H1 (cell line): ENCODE results near the gene RIMBP2. TPM values are rescaled to one million over a fixed set of nuclear protein-coding genes. Genes with fewer than 3 reads are reported as not detected.

Experiments used
- CTCF ChIA-PET: fragments of 300-600 bp; sonication (Branson Sonifier 250); formaldehyde crosslinking; loops from one replicate; lab custom pipeline; 2021; ENCODE audit not compliant: partially characterized antibody; lab: Charles Lee
- POLR2A ChIA-PET: fragments of 300-600 bp; sonication (Branson Sonifier 250); formaldehyde crosslinking; loops from one replicate; lab custom pipeline; 2021; ENCODE audit warnings: inconsistent platforms; ENCODE audit not compliant: partially characterized antibody; lab: Charles Lee
- DNase-seq, 2 experiments: peaks; one replicate each; pipeline versions ENCODE4 v3.0.0 to v3.0.0-alpha.2; 2010 to 2022; ENCODE audit warnings: low spot score in 2 of 2, low read depth in 1 of 2, mixed read lengths in 1 of 2
- FAIRE-seq: peaks from 2 replicates; lab custom pipeline; 2011; peaks lifted over from hg19 to GRCh38; lab: Jason Lieb, UNC
- H2AFZ ChIP-seq: 2 replicates; pipeline ENCODE4 v1.8.1; 2012; ENCODE audit warnings: low read length, inconsistent platforms
- H2AK5ac ChIP-seq: 2 replicates; pipeline ENCODE4 v1.6.1; 2013; ENCODE audit warnings: low read depth, low read length
- H2BK120ac ChIP-seq: replicated peaks from 2 replicates; pipeline ENCODE3; 2013; ENCODE audit warnings: low read depth, low read length, inconsistent platforms
- H2BK12ac ChIP-seq: 2 replicates; pipeline ENCODE4 v1.6.1; 2013; ENCODE audit warnings: low read depth, low read length
- H2BK15ac ChIP-seq: 2 replicates; pipeline ENCODE4 v1.6.1; 2013; ENCODE audit warnings: low read length
- H2BK20ac ChIP-seq: 2 replicates; pipeline ENCODE4 v1.6.1; 2013; ENCODE audit warnings: low read length
- H2BK5ac ChIP-seq: 2 replicates; pipeline ENCODE4 v1.6.1; 2013; ENCODE audit warnings: low read depth, low read length
- H3K14ac ChIP-seq: 2 replicates; pipeline ENCODE4 v1.6.1; 2013; ENCODE audit warnings: inconsistent platforms; ENCODE audit not compliant: insufficient read length
- H3K18ac ChIP-seq: 2 replicates; pipeline ENCODE4 v1.6.1; 2013; ENCODE audit warnings: low read length; ENCODE audit errors: extremely low read depth
- H3K23ac ChIP-seq: 2 replicates; pipeline ENCODE4 v1.6.1; 2013; ENCODE audit warnings: inconsistent platforms; ENCODE audit not compliant: insufficient read length
- H3K23me2 ChIP-seq: 2 replicates; pipeline ENCODE4 v1.6.1; 2013; ENCODE audit warnings: low read depth, low read length
- H3K27ac ChIP-seq: 2 replicates; pipeline ENCODE4 v1.6.1; 2011; ENCODE audit warnings: low read depth, low read length, inconsistent platforms
- H3K27me3 ChIP-seq, 4 experiments: replicated peaks in 1 of 4; 1 replicate in 1 of 4; 2 replicates in 3 of 4; pipeline versions ENCODE4 v1.6.1 to v1.8.1; 2011 to 2013; ENCODE audit warnings: low read length in 3 of 4, mild to moderate bottlenecking in 3 of 4, inconsistent platforms in 2 of 4, mixed read lengths in 2 of 4, moderate library complexity in 1 of 4; ENCODE audit not compliant: control insufficient read depth in 3 of 4, insufficient read depth in 3 of 4; ENCODE audit errors: extremely low read depth in 1 of 4
- H3K36me3 ChIP-seq, 4 experiments: 2 replicates each; pipeline versions ENCODE4 v1.6.1 to v1.8.1; 2011 to 2013; ENCODE audit warnings: mild to moderate bottlenecking in 4 of 4, low read length in 3 of 4, moderate library complexity in 2 of 4, control low read depth in 1 of 4, inconsistent platforms in 1 of 4; ENCODE audit not compliant: insufficient read depth in 4 of 4, control insufficient read depth in 2 of 4
- H3K4ac ChIP-seq: replicated peaks from 2 replicates; pipeline ENCODE3; 2013; ENCODE audit warnings: low read length, low read depth, mixed read lengths, inconsistent platforms; ENCODE audit not compliant: insufficient read length
- H3K4me1 ChIP-seq, 4 experiments: replicated peaks in 1 of 4; 1 replicate in 1 of 4; 2 replicates in 3 of 4; pipeline versions ENCODE4 v1.6.1 to v1.8.1; 2011 to 2013; ENCODE audit warnings: low read length in 3 of 4, inconsistent platforms in 2 of 4, mixed read lengths in 1 of 4; ENCODE audit not compliant: insufficient read depth in 4 of 4, control insufficient read depth in 3 of 4
- H3K4me2 ChIP-seq, 2 experiments: 2 replicates each; pipeline versions ENCODE4 v1.6.1 to v1.8.1; 2011 to 2013; ENCODE audit warnings: low read depth in 2 of 2, low read length in 2 of 2, control low read depth in 1 of 2, inconsistent platforms in 1 of 2, mild to moderate bottlenecking in 1 of 2; ENCODE audit not compliant: insufficient read depth in 1 of 2
- H3K4me3 ChIP-seq, 4 experiments: fragments of 200-600, 300-600 bp in 1 of 4; sonication (generic), shearing (Covaris generic), sonication (Bioruptor Twin) in 1 of 4; 2 replicates each; pipeline versions ENCODE4 v1.5.1 to v1.8.1; 2011 to 2016; ENCODE audit warnings: low read length in 4 of 4, low read depth in 3 of 4, control low read depth in 2 of 4, inconsistent platforms in 2 of 4, mild to moderate bottlenecking in 2 of 4, mixed read lengths in 1 of 4, moderate library complexity in 1 of 4; ENCODE audit not compliant: insufficient read depth in 2 of 4; ENCODE audit errors: extremely low read depth in 1 of 4
- H3K56ac ChIP-seq: replicated peaks from 2 replicates; pipeline ENCODE3; 2013; ENCODE audit warnings: low read depth, mild to moderate bottlenecking, mixed read lengths, low read length, inconsistent platforms; ENCODE audit not compliant: insufficient read length
- H3K79me1 ChIP-seq: 2 replicates; pipeline ENCODE4 v1.6.1; 2013; ENCODE audit warnings: low read depth, low read length, control low read depth
- H3K79me2 ChIP-seq, 2 experiments: 2 replicates each; pipeline versions ENCODE4 v1.6.1 to v1.8.1; 2012 to 2013; ENCODE audit warnings: low read length in 2 of 2, mild to moderate bottlenecking in 2 of 2, inconsistent platforms in 1 of 2; ENCODE audit not compliant: insufficient read depth in 2 of 2, control insufficient read depth in 1 of 2
- H3K9ac ChIP-seq, 4 experiments: replicated peaks in 1 of 4; 1 replicate in 1 of 4; 2 replicates in 3 of 4; pipeline versions ENCODE4 v1.6.1 to v1.8.1; 2011 to 2013; ENCODE audit warnings: low read depth in 3 of 4, low read length in 3 of 4, control low read depth in 2 of 4, mild to moderate bottlenecking in 2 of 4, moderate library complexity in 2 of 4, inconsistent platforms in 1 of 4; ENCODE audit errors: extremely low read depth in 1 of 4
- H3K9me3 ChIP-seq, 2 experiments: 2 replicates each; pipeline versions ENCODE4 v1.6.1 to v1.8.1; 2012 to 2013; ENCODE audit warnings: mild to moderate bottlenecking in 2 of 2, moderate library complexity in 2 of 2, control low read depth in 1 of 2, inconsistent platforms in 1 of 2, low read depth in 1 of 2, low read length in 1 of 2, mixed read lengths in 1 of 2; ENCODE audit not compliant: insufficient read depth in 2 of 2
- H4K20me1 ChIP-seq, 2 experiments: replicated peaks in 1 of 2; 2 replicates each; pipeline versions ENCODE3 to v1.8.1; 2011 to 2013; ENCODE audit warnings: inconsistent platforms in 2 of 2, low read length in 2 of 2, mild to moderate bottlenecking in 1 of 2; ENCODE audit not compliant: insufficient read depth in 2 of 2, control insufficient read depth in 1 of 2
- H4K5ac ChIP-seq: 2 replicates; pipeline ENCODE4 v1.6.1; 2013; ENCODE audit warnings: low read length, low read depth, mixed read lengths, inconsistent platforms; ENCODE audit not compliant: insufficient read length
- H4K8ac ChIP-seq: 2 replicates; pipeline ENCODE4 v1.8.0; 2013; ENCODE audit warnings: mild to moderate bottlenecking, moderate library complexity, low read length, inconsistent platforms; ENCODE audit not compliant: insufficient read depth; ENCODE audit errors: extremely low read depth
- H4K91ac ChIP-seq: replicated peaks from 2 replicates; pipeline ENCODE3; 2013; ENCODE audit warnings: low read length, mixed read lengths, inconsistent platforms; ENCODE audit not compliant: insufficient read length
- BRCA1 ChIP-seq: IDR thresholded peaks from 2 replicates; pipeline ENCODE4 v1.6.1; 2012; ENCODE audit warnings: low read depth, low read length, improper control_type of control experiment
- HDAC6 ChIP-seq: IDR thresholded peaks from one replicate; pipeline ENCODE4 v1.7.1; 2012; ENCODE audit warnings: low read depth, mild to moderate bottlenecking, inconsistent platforms, low read length, moderate library complexity
- POLR2AphosphoS5 ChIP-seq: IDR thresholded peaks from 2 replicates; pipeline ENCODE4 v1.6.1; 2011; ENCODE audit warnings: low read depth, low read length
- SP1 ChIP-seq: IDR thresholded peaks from 2 replicates; pipeline ENCODE4 v1.6.1; 2011; ENCODE audit warnings: low read depth, low read length
- TEAD4 ChIP-seq: IDR thresholded peaks from 2 replicates; pipeline ENCODE4 v1.6.1; 2012; ENCODE audit warnings: low read depth, low read length, inconsistent platforms, mixed read lengths
- WGBS, 2 experiments: shearing (Covaris generic) in 1 of 2; methylation state at CpG; one replicate each; pipeline versions ENCODE4 v1.1.6 to v1.1.7; 2013 to 2015; ENCODE audit warnings: low lambda C conversion rate in 2 of 2, mixed read lengths in 2 of 2, inconsistent platforms in 1 of 2, low coverage in 1 of 2, missing lambda C conversion rate in 1 of 2; ENCODE audit not compliant: insufficient replicate concordance in 2 of 2, insufficient coverage in 1 of 2, insufficient read length in 1 of 2; ENCODE audit errors: extremely low coverage in 1 of 2, missing lambda C conversion rate in 1 of 2; 5-methylcytosine and 5-hydroxymethylcytosine counted together
- polyA plus RNA-seq, 7 experiments: library from polyadenylated mRNA; depleted of rRNA in 3 of 7; stranded (reverse) in 5 of 7; unstranded in 2 of 7; fragments of >200 nt in 5 of 7; fragments of 200-250 nt in 2 of 7; gene quantifications; 1 replicate in 5 of 7; 2 replicates in 1 of 7; 4 replicates in 1 of 7; pipeline versions ENCODE4 v1.2.1 to v1.2.3, GENCODE V29; 2011 to 2013; ENCODE audit warnings: missing spikeins in 2 of 7, mixed read lengths in 2 of 7
- total RNA-seq: library from RNA; stranded (reverse); fragmentation: NEBNext Ultra II Directional; extraction: Animal tissue kit (Norgen Biotek cat#: 25700); gene quantifications from 2 replicates; pipeline ENCODE4 v1.2.1, GENCODE V29; 2021

The RIMBP2 gene
- total and polyA plus RNA-seq, 2 of the 8 experiments (the other 6 are each of a cell fraction or from before 2014, with no cell fraction given) = 0.18 to 0.65 TPM

DNA sequence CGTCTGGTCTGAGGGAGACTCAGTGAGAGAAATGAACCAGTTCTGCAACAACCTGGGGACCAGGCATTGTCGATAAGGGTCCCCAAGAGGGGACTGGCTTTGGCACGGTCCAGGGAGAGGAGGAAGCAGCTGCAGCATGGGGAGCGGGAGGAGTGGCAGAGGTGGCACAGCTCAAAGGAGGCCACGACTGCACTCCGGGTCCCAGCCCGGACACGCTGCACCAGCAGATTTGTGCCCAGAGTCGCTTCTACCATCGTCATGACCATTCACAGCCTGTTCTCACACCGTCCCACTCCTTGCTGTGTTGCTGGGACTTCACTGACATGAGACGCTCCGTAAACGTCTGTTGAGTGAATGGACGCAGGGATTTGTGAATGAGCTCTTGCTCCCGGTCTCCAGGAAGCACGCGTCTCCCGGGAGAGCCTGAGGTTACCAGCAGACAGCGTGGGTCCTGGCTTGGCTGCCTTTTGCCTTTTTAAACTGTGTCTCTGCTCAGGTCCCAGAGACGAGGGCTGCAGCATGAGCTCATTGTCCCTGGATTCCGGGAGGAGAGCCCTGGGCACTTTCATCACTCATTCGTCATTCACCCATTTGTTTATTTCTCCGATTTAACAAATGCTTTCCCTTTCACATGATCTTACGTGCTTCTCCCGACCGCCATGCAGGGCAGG lies 241.4 kb downstream of the RIMBP2 start:
- 0 out of 2 replicates have a peak overlapping the region, but pooled peaks have one; percentile 6 for H2BK12ac ChIP-seq
- H3K79me2 ChIP-seq = no peaks in the 10 kb centered on the region
- no peak overlapping the region for H3K14ac ChIP-seq
- ChIA-PET CTCF (interaction anchor here (0.6 to 1.7 kb wide), 5 partner anchors 39 to 278 kb away, joined by 3 to 6 read pairs (median 3); no protein-coding TSS in a partner anchor), POLR2A (no interaction called here)
- no peak overlapping the region for H2BK20ac ChIP-seq
- H3K27ac ChIP-seq = no peak overlapping the region
- H2BK120ac ChIP-seq = no peak overlapping the region
- H4K5ac ChIP-seq = no peak overlapping the region
- H4K91ac ChIP-seq = no peak overlapping the region
- WGBS, 2 experiments = 92% methylated on average over 27 of the region's 27 CpGs; no CpG with 5 or more reads in 1 of the 2 experiments
- no peak for FAIRE-seq
- H3K27me3 ChIP-seq = peaks cover 0 to 2% (median 0%) of the 10 kb centered on the region in 4 experiments; a peak in 1 of 7 replicates
- no peak overlapping the region for H3K9ac ChIP-seq
- no peak overlapping the region for H2BK15ac ChIP-seq
- no peak overlapping the region for H2BK5ac ChIP-seq
- H3K4me1 ChIP-seq = peaks cover 0 to under 1% (median 0%) of the 10 kb centered on the region in 4 experiments; a peak in 1 of 7 replicates
- no peaks in the 10 kb centered on the region for H3K36me3 ChIP-seq
- H3K4me3 ChIP-seq = no peak overlapping the region
- no peak for DNase-seq
- H3K4me2 ChIP-seq = no peak overlapping the region
- H3K9me3 ChIP-seq = no peaks in the 10 kb centered on the region
- H3K79me1 ChIP-seq = no peaks in the 10 kb centered on the region
- no peak overlapping the region; the same call in 1 of the 2 replicates for H4K8ac ChIP-seq
- no peak overlapping the region for H2AFZ ChIP-seq
- no peak overlapping the region for H3K4ac ChIP-seq
- no peak overlapping the region for H3K23ac ChIP-seq
- H4K20me1 ChIP-seq = no peaks in the 10 kb centered on the region
- no peak overlapping the region for H3K56ac ChIP-seq
- H2AK5ac ChIP-seq = no peak overlapping the region
- H3K18ac ChIP-seq = no peak overlapping the region
- no peaks in the 10 kb centered on the region for H3K23me2 ChIP-seq
- TF ChIP-seq TEAD4 = no peak
- no peak for TF ChIP-seq BRCA1
- TF ChIP-seq HDAC6 = no peak
- no peak for TF ChIP-seq POLR2AphosphoS5
- no peak for TF ChIP-seq SP1
